A673 (cell line): Measurements from ENCODE around the gene HMX2. TPM values are rescaled to one million over a fixed set of nuclear protein-coding genes. Genes with fewer than 3 reads are reported as not detected.
A peak's percentile ranks its signal among the peaks of the same experiment; 100 is the strongest.

Experiments
- BruUV-seq: library from RNA; stranded (reverse); fragments of 400-500 nt; replicated peaks from 2 replicates; lab custom pipeline; 2021; lab: Mats Ljungman, UMichigan
- CTCF ChIA-PET: fragments of 300-600 bp; sonication (Branson Sonifier 250); formaldehyde crosslinking; loops from one replicate; lab custom pipeline; 2022; ENCODE audit warnings: antibody characterized with exemption; lab: Charles Lee
- POLR2A ChIA-PET: fragments of 300-600 bp; sonication (Branson Sonifier 250); formaldehyde crosslinking; loops from one replicate; lab custom pipeline; 2022; ENCODE audit warnings: antibody characterized with exemption; ENCODE audit not compliant: low non-redundant PET; lab: Charles Lee
- DNase-seq: peaks from one replicate; pipeline ENCODE4 v3.0.0-alpha.2; 2015; ENCODE audit warnings: low spot score
- H3K27ac ChIP-seq: fragments of 200-600 bp; sonication (generic); 2 replicates; pipeline ENCODE4 v1.5.1; 2016; ENCODE audit warnings: mixed run types, low read depth, mild to moderate bottlenecking, mixed read lengths, antibody characterized with exemption, low read length; ENCODE audit not compliant: poor library complexity, severe bottlenecking
- H3K27me3 ChIP-seq: fragments of 200-600 bp; sonication (generic); replicated peaks from 2 replicates; pipeline ENCODE4 v1.6.1; 2017; ENCODE audit warnings: mixed run types, low read depth, mild to moderate bottlenecking, mixed read lengths, antibody characterized with exemption, low read length; ENCODE audit not compliant: insufficient read depth, poor library complexity
- H3K36me3 ChIP-seq: fragments of 200-600 bp; sonication (generic); 2 replicates; pipeline ENCODE4 v1.6.1; 2016; ENCODE audit warnings: mixed run types, mild to moderate bottlenecking, mixed read lengths, antibody characterized with exemption, low read length; ENCODE audit not compliant: insufficient read depth, poor library complexity, severe bottlenecking
- H3K4me1 ChIP-seq: fragments of 200-600 bp; sonication (generic); 2 replicates; pipeline ENCODE4 v1.6.1; 2017; ENCODE audit warnings: mixed run types, mild to moderate bottlenecking, mixed read lengths, antibody characterized with exemption, low read length; ENCODE audit not compliant: insufficient read depth, poor library complexity, severe bottlenecking
- H3K4me3 ChIP-seq: fragments of 200-600 bp; sonication (generic); 2 replicates; pipeline ENCODE4 v1.5.1; 2016; ENCODE audit warnings: low read depth, mixed run types, mild to moderate bottlenecking, mixed read lengths, low read length; ENCODE audit not compliant: poor library complexity, severe bottlenecking
- H3K9me3 ChIP-seq: fragments of 200-600 bp; sonication (generic); 2 replicates; pipeline ENCODE4 v1.6.1; 2016; ENCODE audit warnings: mixed run types, low read depth, mild to moderate bottlenecking, mixed read lengths, antibody characterized with exemption, low read length; ENCODE audit not compliant: poor library complexity, severe bottlenecking
- CTCF ChIP-seq: fragments of 300-800, 200-600 bp; sonication (generic); conservative IDR thresholded peaks from 2 replicates; pipeline ENCODE4 v1.5.1; 2017; ENCODE audit warnings: low read depth, mild to moderate bottlenecking, antibody characterized with exemption, low read length, moderate library complexity, mixed read lengths
- EZH2 ChIP-seq: fragments of 200-600 bp; sonication (generic); IDR thresholded peaks from 2 replicates; pipeline ENCODE4 v1.6.1; 2017; ENCODE audit warnings: borderline replicate concordance, low read depth, mild to moderate bottlenecking, mixed read lengths, antibody characterized with exemption, low read length; ENCODE audit not compliant: poor library complexity, severe bottlenecking
- intact Hi-C: fragments of 100-400 bp; cut with micrococcal nuclease; formaldehyde crosslinking; loops from one replicate; pipeline ENCODE4 v1.10.0; 2022; ENCODE audit not compliant: unreplicated experiment
- total RNA-seq: library from RNA; stranded (reverse); gene quantifications from 2 replicates; pipeline ENCODE4 v1.2.3, GENCODE V29; 2021

The HMX2 gene
- total RNA-seq, 1 experiment from 2014 or later: not detected

GRCh38 chr10:123134343-123134914, 13.5 kb upstream of the HMX2 start:
- no peaks in the 10 kb centered on the region for H3K36me3 ChIP-seq
- peak; percentile 84 for TF ChIP-seq EZH2
- no peak for TF ChIP-seq CTCF
- peak overlapping the region; percentile 45 for H3K4me3 ChIP-seq
- H3K4me1 ChIP-seq: peaks cover 29% of the 10 kb centered on the region
- no peak for DNase-seq
- ChIA-PET POLR2A (no interaction called here), CTCF (interaction anchor here (1.1 kb wide), 1 partner anchor 89 kb away, joined by 3 read pairs; no protein-coding TSS in a partner anchor)
- no TSS peak for BruUV-seq
- no peak overlapping the region for H3K27ac ChIP-seq
- H3K9me3 ChIP-seq: no peaks in the 10 kb centered on the region
- H3K27me3 ChIP-seq: peaks cover 99% of the 10 kb centered on the region
- intact Hi-C loops: loop anchor here (5.0 kb wide), 1 partner anchor 293 kb away; no protein-coding TSS in a partner anchor

GRCh38 chr10:123134915-123135414, 13.0 kb upstream of the HMX2 start:
- intact Hi-C loops: loop anchor here (5.0 kb wide), 1 partner anchor 292 kb away; no protein-coding TSS in a partner anchor
- BruUV-seq: no TSS peak
- Histone ChIP-seq H3K27me3 (peaks cover 99% of the 10 kb centered on the region), H3K27ac (no peak overlapping the region), H3K9me3 (no peaks in the 10 kb centered on the region), H3K4me3 (peak overlapping the region; percentile 45), H3K36me3 (no peaks in the 10 kb centered on the region), H3K4me1 (peaks cover 29% of the 10 kb centered on the region)
- ChIA-PET POLR2A (no interaction called here), CTCF (interaction anchor here (1.1 kb wide), 1 partner anchor 90 kb away, joined by 3 read pairs; no protein-coding TSS in a partner anchor)
- TF ChIP-seq CTCF (no peak), EZH2 (peak; percentile 65)
- no peak for DNase-seq

GRCh38 chr10:123135415-123136141, 12.4 kb upstream of the HMX2 start, which contains the start of gene HMX3:
TSS of gene HMX3 (plus strand) at chr10:123135970. CDS start at chr10:123136051, 81 bp downstream.
- no TSS peak for BruUV-seq
- Histone ChIP-seq H3K27ac (no peak within 1 kb of the TSS), H3K36me3 (no peaks in the 10 kb centered on the region), H3K9me3 (no peaks in the 10 kb centered on the region), H3K27me3 (peaks cover 99% of the 10 kb centered on the region), H3K4me3 (peak within 1 kb of the TSS; percentile 45), H3K4me1 (peaks cover 29% of the 10 kb centered on the region)
- intact Hi-C loops: no loop called here
- ChIA-PET CTCF (no interaction called here), POLR2A (no interaction called here)
- TF ChIP-seq CTCF (no peak), EZH2 (no peak)
- DNase-seq: peak; percentile 81
